GM21619 (cell line): Measurements from ENCODE around the gene MAP4K2.

Experiments
- ATAC-seq: cut with Tn5 transposase; IDR thresholded peaks from one replicate; pipeline ENCODE4 v1.9.1; 2021; ENCODE audit not compliant: unreplicated experiment

Gene MAP4K2

GRCh38 chr11:64755681-64756361 lies 47.2 kb downstream of the MAP4K2 start:
- no peak for ATAC-seq

- ATAC-seq: no peak
Measured at GRCh38 chr11:64754919-64755662, 47.9 kb downstream of the MAP4K2 start.

GRCh38 chr11:64754124-64754918 lies 48.7 kb downstream of the MAP4K2 start:
- no peak for ATAC-seq

- ATAC-seq: no peak
Measured at GRCh38 chr11:64753380-64754123, 49.5 kb downstream of the MAP4K2 start.

GRCh38 chr11:64753019-64753379 lies 50.0 kb downstream of the MAP4K2 start:
- ATAC-seq: no peak

- no peak for ATAC-seq
Measured at GRCh38 chr11:64752175-64752970, 50.6 kb downstream of the MAP4K2 start.

- ATAC-seq: no peak
Measured at GRCh38 chr11:64751580-64751979, 51.4 kb downstream of the MAP4K2 start.

- no peak for ATAC-seq
Measured at GRCh38 chr11:64751136-64751535, 51.9 kb downstream of the MAP4K2 start.

- ATAC-seq: no peak
Measured at GRCh38 chr11:64750361-64751054, 52.5 kb downstream of the MAP4K2 start.

- ATAC-seq: no peak
Measured at GRCh38 chr11:64747961-64748665, 54.9 kb downstream of the MAP4K2 start.

GRCh38 chr11:64746486-64746885 lies 56.5 kb downstream of the MAP4K2 start:
- no peak for ATAC-seq

- ATAC-seq: no peak
Measured at GRCh38 chr11:64745521-64746328, 57.3 kb downstream of the MAP4K2 start.

- no peak for ATAC-seq
Measured at GRCh38 chr11:64745189-64745520, 57.9 kb downstream of the MAP4K2 start.

- ATAC-seq: no peak
Measured at GRCh38 chr11:64744544-64745188, 58.3 kb downstream of the MAP4K2 start.

- ATAC-seq: no peak
Measured at GRCh38 chr11:64743591-64744543, 59.1 kb downstream of the MAP4K2 start, which contains the start of gene RASGRP2. Gene RASGRP2, minus strand, starts transcription at chr11:64744142. Its CDS starts 1,276 bp downstream, at chr11:64742866.

- ATAC-seq: no peak
Measured at GRCh38 chr11:64742889-64743590, 60.0 kb downstream of the MAP4K2 start.
